Measurements from ENCODE around the gene COL15A1.

DNA sequence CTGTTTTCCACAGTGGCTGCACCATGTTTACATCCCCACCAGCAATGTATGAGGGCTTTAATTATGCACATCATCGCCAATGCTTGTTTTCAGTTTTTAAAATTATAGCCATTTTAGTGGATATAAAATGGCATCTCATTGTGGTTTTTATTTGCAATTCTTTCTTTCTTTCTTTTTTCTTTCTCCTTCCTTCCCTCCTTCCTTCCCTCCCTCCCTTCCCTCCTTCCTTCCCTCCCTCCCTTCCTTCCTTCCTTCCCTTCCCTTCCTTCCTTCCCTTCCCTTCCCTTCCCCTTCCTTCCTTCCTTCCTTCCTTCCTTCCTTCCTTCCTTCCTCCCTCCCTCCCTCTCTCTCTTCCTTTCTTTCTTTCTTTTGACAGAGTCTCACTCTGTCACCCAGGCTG lies 6.6 kb downstream of the COL15A1 start:
- TF ChIP-seq, protein P1, sequence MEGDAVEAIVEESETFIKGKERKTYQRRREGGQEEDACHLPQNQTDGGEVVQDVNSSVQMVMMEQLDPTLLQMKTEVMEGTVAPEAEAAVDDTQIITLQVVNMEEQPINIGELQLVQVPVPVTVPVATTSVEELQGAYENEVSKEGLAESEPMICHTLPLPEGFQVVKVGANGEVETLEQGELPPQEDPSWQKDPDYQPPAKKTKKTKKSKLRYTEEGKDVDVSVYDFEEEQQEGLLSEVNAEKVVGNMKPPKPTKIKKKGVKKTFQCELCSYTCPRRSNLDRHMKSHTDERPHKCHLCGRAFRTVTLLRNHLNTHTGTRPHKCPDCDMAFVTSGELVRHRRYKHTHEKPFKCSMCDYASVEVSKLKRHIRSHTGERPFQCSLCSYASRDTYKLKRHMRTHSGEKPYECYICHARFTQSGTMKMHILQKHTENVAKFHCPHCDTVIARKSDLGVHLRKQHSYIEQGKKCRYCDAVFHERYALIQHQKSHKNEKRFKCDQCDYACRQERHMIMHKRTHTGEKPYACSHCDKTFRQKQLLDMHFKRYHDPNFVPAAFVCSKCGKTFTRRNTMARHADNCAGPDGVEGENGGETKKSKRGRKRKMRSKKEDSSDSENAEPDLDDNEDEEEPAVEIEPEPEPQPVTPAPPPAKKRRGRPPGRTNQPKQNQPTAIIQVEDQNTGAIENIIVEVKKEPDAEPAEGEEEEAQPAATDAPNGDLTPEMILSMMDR (optimal IDR thresholded peaks at IDR 0.05 in 1 of 3, IDR thresholded peaks at IDR 0.05 in 1 of 3, conservative IDR thresholded peaks at IDR 0.05 in 1 of 3; ENCODE audit: extremely low read depth in 1 of 3, insufficient read depth in 2 of 3, low read length in 3 of 3): no peak
- no peak for TF ChIP-seq EZH2 (IDR thresholded peaks at IDR 0.05; ENCODE audit: low read length)
